ENCODE measurements around the gene UPB1.
"Not testable (repeated sequence)": the region's sequence is repeated elsewhere in the genome, so short reads cannot be mapped to it uniquely, and the experiment has no call there.

The UPB1 gene

DNA sequence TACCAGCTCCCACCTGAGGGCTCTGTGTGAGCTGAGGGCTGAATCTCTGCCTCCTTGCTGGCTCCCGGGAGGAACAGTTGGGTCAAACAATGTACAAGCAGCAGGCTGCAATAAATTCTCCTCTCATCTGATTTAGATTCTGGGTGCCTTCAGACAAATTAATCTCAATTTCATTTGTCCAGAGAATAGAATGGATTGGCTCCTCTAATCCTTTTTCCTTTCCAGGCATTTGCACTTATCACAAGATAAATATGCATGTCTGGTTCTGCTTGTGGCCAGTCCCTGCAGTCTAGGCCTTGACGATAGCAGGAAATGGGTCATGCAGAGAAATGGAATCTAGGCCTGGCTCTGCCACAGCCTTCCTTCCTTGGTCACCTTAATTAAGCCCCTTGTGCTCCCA, 28.7 kb downstream of the UPB1 start:
- Histone ChIP-seq H3K27me3 (ENCODE audit: control insufficient read depth, insufficient read depth, low read length) (no peaks in the 10 kb centered on the region), H3K4me3 (ENCODE audit: low read depth, low read length) (no peak overlapping the region), H3K36me3 (ENCODE audit: control insufficient read depth, insufficient read depth, low read length) (no peaks in the 10 kb centered on the region), H3K9me3 (ENCODE audit: control insufficient read depth, insufficient read depth, low read length) (no peaks in the 10 kb centered on the region), H3K9ac (ENCODE audit: low read depth, low read length) (no peak overlapping the region), H3K4me1 (ENCODE audit: control insufficient read depth, insufficient read depth, low read length) (no peaks in the 10 kb centered on the region)

DNA sequence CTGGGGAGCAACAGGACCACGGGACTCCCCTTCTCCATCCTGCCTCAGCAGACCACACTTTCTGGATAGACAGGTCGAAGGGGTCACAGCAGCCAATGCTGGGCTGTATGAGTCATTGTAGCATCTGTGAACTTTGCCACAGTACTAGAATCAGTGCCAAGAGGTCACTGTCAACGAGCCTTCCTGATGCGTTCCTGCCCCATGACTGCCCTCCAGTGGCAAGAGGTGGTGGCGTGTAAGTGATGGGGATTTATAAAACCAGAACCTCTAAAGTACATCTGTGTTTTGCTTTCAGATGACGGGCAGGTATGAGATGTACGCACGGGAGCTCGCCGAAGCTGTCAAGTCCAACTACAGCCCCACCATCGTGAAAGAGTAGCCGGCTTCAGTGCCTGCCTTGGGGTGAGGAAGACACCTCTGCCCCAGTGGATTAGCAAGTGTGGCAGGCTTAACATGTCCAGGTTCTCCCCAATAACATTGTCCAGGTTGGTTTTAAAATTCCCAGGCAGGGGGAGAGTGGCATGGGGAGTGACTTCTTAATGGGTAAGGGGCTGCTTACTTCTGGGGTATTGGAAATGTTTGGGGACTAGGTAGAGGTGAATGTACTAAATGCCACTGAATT, 30.4 kb downstream of the UPB1 start:
- no peak overlapping the region for H3K4me3 ChIP-seq (ENCODE audit: low read depth, low read length)
- H3K36me3 ChIP-seq (ENCODE audit: control insufficient read depth, insufficient read depth, low read length): no peaks in the 10 kb centered on the region
- no peak overlapping the region for H3K9ac ChIP-seq (ENCODE audit: low read depth, low read length)
- H3K27me3 ChIP-seq (ENCODE audit: control insufficient read depth, insufficient read depth, low read length): no peaks in the 10 kb centered on the region
- H3K9me3 ChIP-seq (ENCODE audit: control insufficient read depth, insufficient read depth, low read length): no peaks in the 10 kb centered on the region
- H3K4me1 ChIP-seq (ENCODE audit: control insufficient read depth, insufficient read depth, low read length): no peaks in the 10 kb centered on the region

DNA sequence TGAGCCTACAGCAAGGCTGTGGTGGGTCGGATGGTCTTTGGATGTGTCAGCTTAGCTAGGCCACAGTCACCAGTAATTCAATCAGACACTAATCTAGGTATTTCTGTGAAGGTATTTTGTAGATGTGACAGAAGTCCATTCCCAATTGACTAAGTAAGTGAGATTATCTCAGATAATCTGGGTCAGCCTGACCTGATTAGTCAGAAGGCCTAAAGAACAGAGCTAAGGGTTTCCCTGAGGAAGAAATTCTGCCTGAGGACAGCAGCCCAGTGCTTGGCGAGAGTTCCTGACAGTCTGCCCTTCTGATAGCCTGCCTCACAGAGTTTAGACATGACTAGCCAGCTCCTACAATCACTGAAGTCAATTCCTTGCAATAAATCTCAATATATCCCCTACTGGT, 31.1 kb downstream of the UPB1 start:
- no peak overlapping the region for H3K4me3 ChIP-seq (ENCODE audit: low read depth, low read length)
- no peak overlapping the region for H3K9ac ChIP-seq (ENCODE audit: low read depth, low read length)
- no peaks in the 10 kb centered on the region for H3K9me3 ChIP-seq (ENCODE audit: control insufficient read depth, insufficient read depth, low read length)
- no peaks in the 10 kb centered on the region for H3K27me3 ChIP-seq (ENCODE audit: control insufficient read depth, insufficient read depth, low read length)
- no peaks in the 10 kb centered on the region for H3K4me1 ChIP-seq (ENCODE audit: control insufficient read depth, insufficient read depth, low read length)
- H3K36me3 ChIP-seq (ENCODE audit: control insufficient read depth, insufficient read depth, low read length): no peaks in the 10 kb centered on the region

DNA sequence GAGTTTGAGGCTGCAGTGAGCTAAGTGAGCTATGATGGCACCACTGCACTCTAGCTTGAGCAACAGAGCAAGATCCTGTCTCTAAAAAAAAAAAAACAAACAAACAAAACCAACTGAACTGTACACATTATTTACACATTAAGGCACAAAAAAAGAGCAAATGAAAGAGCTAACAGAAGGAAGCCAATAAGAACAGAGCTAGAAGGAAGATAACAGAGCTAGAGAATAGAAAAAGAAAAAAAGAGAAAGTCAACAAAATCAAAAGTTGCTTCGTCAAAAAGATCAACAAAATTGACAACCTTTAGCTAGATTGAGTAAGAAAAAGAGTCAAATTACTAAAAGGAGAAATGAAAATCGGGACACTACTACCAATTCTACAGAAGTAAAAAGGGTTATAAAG, 34.8 kb downstream of the UPB1 start:
- no peaks in the 10 kb centered on the region for H3K9me3 ChIP-seq (ENCODE audit: control insufficient read depth, insufficient read depth, low read length)

DNA sequence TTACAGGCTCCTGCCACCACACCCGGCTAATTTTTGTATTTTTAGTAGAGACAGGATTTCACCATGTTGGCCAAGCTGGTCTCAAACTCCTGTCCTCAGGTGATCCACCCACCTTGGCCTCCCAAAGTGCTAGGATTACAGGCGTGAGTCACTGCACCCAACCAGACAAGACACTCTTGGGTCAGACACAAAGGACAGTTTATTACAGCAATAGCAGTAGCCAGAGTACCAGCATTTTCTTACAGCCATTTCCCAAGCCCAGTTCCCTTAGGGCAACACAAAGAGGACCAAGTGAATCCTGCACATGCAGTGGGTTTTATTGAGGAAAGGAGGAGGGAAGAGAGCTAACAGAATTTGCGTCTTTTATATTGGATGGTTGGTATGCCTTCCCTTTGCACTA, 35.8 kb downstream of the UPB1 start:
- H3K4me1 ChIP-seq (ENCODE audit: control insufficient read depth, insufficient read depth, low read length); H3K27me3 ChIP-seq (ENCODE audit: control insufficient read depth, insufficient read depth, low read length): not testable (repeated sequence)

More for the DNA sequence above, 34.8 kb downstream of the UPB1 start:
- H3K9ac ChIP-seq (ENCODE audit: low read depth, low read length): no peak overlapping the region
- no peaks in the 10 kb centered on the region for H3K27me3 ChIP-seq (ENCODE audit: control insufficient read depth, insufficient read depth, low read length)
- no peaks in the 10 kb centered on the region for H3K4me1 ChIP-seq (ENCODE audit: control insufficient read depth, insufficient read depth, low read length)
- H3K4me3 ChIP-seq (ENCODE audit: low read depth, low read length): no peak overlapping the region
- no peaks in the 10 kb centered on the region for H3K36me3 ChIP-seq (ENCODE audit: control insufficient read depth, insufficient read depth, low read length)

DNA sequence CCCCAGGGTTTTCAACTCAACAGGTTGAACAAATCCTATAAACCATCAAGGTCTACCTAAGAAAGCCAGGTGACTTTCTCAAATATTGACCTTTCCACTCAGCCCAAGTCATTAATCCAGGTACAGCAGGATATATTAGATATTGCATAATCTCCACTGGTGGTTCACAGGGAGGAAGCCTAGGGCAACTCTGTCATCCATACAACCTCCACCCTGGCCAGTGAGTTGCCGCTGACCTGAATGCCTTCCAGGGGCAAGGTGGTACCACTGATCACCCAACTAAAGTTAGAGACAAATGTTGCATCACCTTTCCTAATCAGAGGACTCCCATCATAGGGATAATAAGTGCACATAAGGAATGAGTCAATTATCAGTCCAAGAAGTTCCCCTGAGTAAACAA, 36.9 kb downstream of the UPB1 start:
- Histone ChIP-seq H3K4me3 (ENCODE audit: low read depth, low read length) (no peak overlapping the region), H3K27me3 (ENCODE audit: control insufficient read depth, insufficient read depth, low read length) (no peaks in the 10 kb centered on the region), H3K9me3 (ENCODE audit: control insufficient read depth, insufficient read depth, low read length) (no peaks in the 10 kb centered on the region), H3K4me1 (ENCODE audit: control insufficient read depth, insufficient read depth, low read length) (no peaks in the 10 kb centered on the region), H3K9ac (ENCODE audit: low read depth, low read length) (no peak overlapping the region), H3K36me3 (ENCODE audit: control insufficient read depth, insufficient read depth, low read length) (no peaks in the 10 kb centered on the region)

More for the DNA sequence above, 35.8 kb downstream of the UPB1 start:
- H3K9ac ChIP-seq (ENCODE audit: low read depth, low read length); H3K36me3 ChIP-seq (ENCODE audit: control insufficient read depth, insufficient read depth, low read length); H3K9me3 ChIP-seq (ENCODE audit: control insufficient read depth, insufficient read depth, low read length); H3K4me3 ChIP-seq (ENCODE audit: low read depth, low read length): not testable (repeated sequence)

DNA sequence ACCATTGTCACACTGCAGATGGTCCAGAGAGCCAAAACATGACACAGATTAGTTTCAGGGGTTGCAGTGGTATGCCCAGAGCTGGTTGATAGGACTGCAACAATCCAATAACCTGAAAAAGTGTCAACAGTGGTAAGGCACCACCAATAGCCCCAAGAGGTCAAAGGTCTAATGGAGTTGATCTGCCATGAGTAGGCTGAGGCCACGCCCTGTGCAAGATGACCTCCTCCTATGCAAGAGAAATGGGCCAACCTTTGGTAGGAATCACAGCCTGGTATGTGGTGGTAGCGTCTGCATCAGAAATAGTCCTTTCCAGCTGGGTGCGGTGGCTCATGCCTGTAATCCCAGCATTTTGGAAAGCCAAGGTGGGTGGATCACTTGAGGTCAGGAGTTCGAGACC, 40.2 kb downstream of the UPB1 start:
- Histone ChIP-seq H3K9ac (ENCODE audit: low read depth, low read length) (no peak overlapping the region), H3K4me3 (ENCODE audit: low read depth, low read length) (no peak overlapping the region), H3K27me3 (ENCODE audit: control insufficient read depth, insufficient read depth, low read length) (no peaks in the 10 kb centered on the region), H3K36me3 (ENCODE audit: control insufficient read depth, insufficient read depth, low read length) (peaks cover under 1% of the 10 kb centered on the region), H3K4me1 (ENCODE audit: control insufficient read depth, insufficient read depth, low read length) (no peaks in the 10 kb centered on the region), H3K9me3 (ENCODE audit: control insufficient read depth, insufficient read depth, low read length) (no peaks in the 10 kb centered on the region)

DNA sequence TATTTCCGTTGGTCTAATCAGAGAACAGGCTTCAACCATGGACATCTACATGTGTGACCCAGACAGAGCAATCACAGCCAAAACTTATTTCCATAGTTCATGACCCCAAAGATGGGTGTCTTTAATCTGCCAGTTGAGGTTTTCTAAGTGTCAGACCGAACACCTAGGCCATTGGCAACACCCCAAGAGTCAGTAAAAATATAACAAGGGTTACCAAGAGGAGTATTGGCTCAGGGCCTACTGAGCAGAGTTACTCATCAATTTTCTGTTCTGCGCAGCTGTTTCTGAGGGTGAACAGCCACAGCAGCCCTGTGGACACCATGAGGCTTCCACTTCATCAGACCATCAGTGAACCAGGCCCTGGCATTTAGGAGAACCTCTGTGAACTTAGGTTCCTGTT, 41.0 kb downstream of the UPB1 start:
- H3K9ac ChIP-seq (ENCODE audit: low read depth, low read length): no peak overlapping the region
- H3K9me3 ChIP-seq (ENCODE audit: control insufficient read depth, insufficient read depth, low read length): no peaks in the 10 kb centered on the region
- H3K4me1 ChIP-seq (ENCODE audit: control insufficient read depth, insufficient read depth, low read length): no peaks in the 10 kb centered on the region
- no peaks in the 10 kb centered on the region for H3K27me3 ChIP-seq (ENCODE audit: control insufficient read depth, insufficient read depth, low read length)
- H3K36me3 ChIP-seq (ENCODE audit: control insufficient read depth, insufficient read depth, low read length): peaks cover 7% of the 10 kb centered on the region
- H3K4me3 ChIP-seq (ENCODE audit: low read depth, low read length): no peak overlapping the region

DNA sequence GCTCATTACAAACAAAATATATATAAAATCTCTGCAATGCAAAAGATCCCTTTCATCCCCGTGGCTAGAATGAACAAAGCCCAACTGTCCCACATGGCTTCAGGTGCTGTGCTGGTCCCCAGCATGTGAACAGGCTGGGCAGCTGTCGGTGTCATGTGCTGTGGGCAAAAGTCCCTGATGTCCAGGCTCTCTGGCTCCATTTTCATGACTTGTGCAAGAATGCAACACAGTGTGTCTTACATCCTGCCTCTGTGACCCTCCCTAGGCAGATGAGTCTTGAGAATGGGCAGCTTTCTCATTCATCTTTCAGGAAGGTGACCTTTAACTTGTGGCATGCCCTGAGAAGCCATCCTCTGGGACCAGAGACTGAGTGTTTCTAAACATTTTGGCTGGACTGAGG, 45.3 kb downstream of the UPB1 start:
- no peaks in the 10 kb centered on the region for H3K27me3 ChIP-seq (ENCODE audit: control insufficient read depth, insufficient read depth, low read length)
- no peaks in the 10 kb centered on the region for H3K9me3 ChIP-seq (ENCODE audit: control insufficient read depth, insufficient read depth, low read length)
- H3K4me3 ChIP-seq (ENCODE audit: low read depth, low read length): no peak overlapping the region
- H3K4me1 ChIP-seq (ENCODE audit: control insufficient read depth, insufficient read depth, low read length): no peaks in the 10 kb centered on the region
- no peak overlapping the region for H3K9ac ChIP-seq (ENCODE audit: low read depth, low read length)
- peaks cover 37% of the 10 kb centered on the region for H3K36me3 ChIP-seq (ENCODE audit: control insufficient read depth, insufficient read depth, low read length)

DNA sequence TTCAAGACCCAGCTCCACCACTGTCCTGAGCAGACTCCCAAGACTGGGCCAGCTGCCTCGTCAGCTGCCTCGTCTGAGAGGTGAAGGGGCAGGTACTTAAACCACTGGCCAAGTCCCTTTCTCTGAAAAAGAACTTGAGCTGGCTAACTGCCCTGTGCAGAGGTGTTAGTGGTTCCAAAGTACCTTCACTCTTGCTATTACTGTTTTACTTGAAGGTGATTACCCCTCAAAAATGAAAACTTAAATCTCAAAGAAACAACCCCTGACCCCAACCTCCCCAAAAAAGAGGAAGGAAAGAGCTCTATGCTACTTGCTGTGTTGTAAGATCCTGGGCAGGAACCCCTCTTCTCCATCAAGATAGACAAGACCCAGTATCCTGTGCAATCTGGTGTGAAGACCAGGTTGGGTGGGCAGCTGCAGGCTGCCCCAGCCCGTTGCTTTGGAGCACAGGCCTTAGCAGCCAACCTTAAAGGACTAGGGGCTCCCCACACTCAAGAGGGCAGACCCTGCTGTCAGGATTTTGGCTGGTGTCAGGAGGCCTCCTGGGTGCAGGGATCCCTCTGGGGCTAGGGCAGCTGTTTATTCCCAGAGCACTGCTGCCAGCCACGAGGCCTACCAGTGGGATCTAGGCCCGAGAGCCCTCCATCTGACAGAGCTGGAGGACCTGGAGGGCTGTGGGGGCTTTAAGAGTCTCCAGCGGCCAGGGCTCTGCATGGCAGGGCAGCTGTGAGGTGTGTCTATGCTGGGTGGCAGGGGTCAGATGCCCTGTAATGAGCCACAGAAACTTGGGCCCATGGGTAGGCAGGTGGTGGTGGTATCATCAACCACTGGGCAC, 46.8 kb downstream of the UPB1 start:
- Histone ChIP-seq H3K4me1 (ENCODE audit: control insufficient read depth, insufficient read depth, low read length) (no peaks in the 10 kb centered on the region), H3K9ac (ENCODE audit: low read depth, low read length) (no peak overlapping the region), H3K27me3 (ENCODE audit: control insufficient read depth, insufficient read depth, low read length) (no peaks in the 10 kb centered on the region), H3K4me3 (ENCODE audit: low read depth, low read length) (no peak overlapping the region), H3K36me3 (ENCODE audit: control insufficient read depth, insufficient read depth, low read length) (peaks cover 41% of the 10 kb centered on the region), H3K9me3 (ENCODE audit: control insufficient read depth, insufficient read depth, low read length) (no peaks in the 10 kb centered on the region)

DNA sequence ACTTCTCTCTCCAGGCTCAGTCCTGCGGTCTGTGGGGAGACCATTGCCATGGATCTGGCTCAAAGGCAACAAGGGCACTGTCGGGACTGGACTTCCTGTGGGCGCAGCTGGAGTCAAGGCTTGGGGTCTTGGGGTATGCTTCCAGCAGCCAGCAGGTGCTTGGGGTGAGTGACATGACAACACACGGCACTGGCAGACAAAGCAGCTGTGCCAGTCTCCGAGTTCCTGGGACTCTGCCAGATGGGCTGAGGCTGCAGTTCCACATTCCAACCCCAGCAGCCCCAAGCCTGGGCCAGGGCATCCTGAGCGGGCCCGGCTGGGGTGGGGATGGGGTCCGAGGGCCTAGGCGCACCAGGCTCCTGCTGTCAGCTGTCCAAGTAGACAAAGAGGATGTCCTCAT, 47.5 kb downstream of the UPB1 start:
- Histone ChIP-seq H3K36me3 (ENCODE audit: control insufficient read depth, insufficient read depth, low read length) (peaks cover 48% of the 10 kb centered on the region), H3K4me1 (ENCODE audit: control insufficient read depth, insufficient read depth, low read length) (no peaks in the 10 kb centered on the region), H3K27me3 (ENCODE audit: control insufficient read depth, insufficient read depth, low read length) (no peaks in the 10 kb centered on the region), H3K9ac (ENCODE audit: low read depth, low read length) (no peak overlapping the region), H3K4me3 (ENCODE audit: low read depth, low read length) (no peak overlapping the region), H3K9me3 (ENCODE audit: control insufficient read depth, insufficient read depth, low read length) (no peaks in the 10 kb centered on the region)

DNA sequence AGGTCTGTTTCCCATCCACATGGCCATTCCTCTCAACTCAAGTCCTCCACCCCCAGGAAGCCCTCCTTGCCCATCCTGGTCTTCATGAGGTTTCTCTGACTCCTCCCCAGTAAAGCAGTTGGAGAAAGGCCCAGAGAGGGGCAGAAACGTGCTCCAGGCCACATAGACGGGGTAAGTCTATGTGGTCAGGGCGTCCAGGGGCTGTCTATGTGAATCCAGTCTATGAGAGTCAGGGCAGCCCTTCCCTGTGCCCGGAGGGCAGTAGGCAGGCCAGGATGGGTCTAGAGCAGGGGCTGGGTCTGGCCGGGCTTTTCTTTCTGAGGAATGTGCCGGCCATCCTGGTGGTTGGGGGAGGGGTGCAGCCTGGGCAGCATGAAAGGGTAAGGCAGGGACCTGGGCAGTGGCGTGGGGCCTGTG, 48.1 kb downstream of the UPB1 start:
- H3K9ac ChIP-seq (ENCODE audit: low read depth, low read length): no peak overlapping the region
- peaks cover 54% of the 10 kb centered on the region for H3K36me3 ChIP-seq (ENCODE audit: control insufficient read depth, insufficient read depth, low read length)
- no peaks in the 10 kb centered on the region for H3K9me3 ChIP-seq (ENCODE audit: control insufficient read depth, insufficient read depth, low read length)
- no peaks in the 10 kb centered on the region for H3K27me3 ChIP-seq (ENCODE audit: control insufficient read depth, insufficient read depth, low read length)
- no peak overlapping the region for H3K4me3 ChIP-seq (ENCODE audit: low read depth, low read length)
- no peaks in the 10 kb centered on the region for H3K4me1 ChIP-seq (ENCODE audit: control insufficient read depth, insufficient read depth, low read length)

All from iPS-15b (cell line).